IMR-90 (cell line): Measurements from ENCODE around the gene SLC6A11. TPM values are rescaled to one million over a fixed set of nuclear protein-coding genes. Genes with fewer than 3 reads are reported as not detected.

ENCODE experiments used
- ATAC-seq: fragments of 200-7000 bp; cut with Tn5 transposase; 2 replicates; pipeline ENCODE4 v1.9.1; 2020; ENCODE audit warnings: low read depth, mild to moderate bottlenecking, moderate library complexity
- BruUV-seq: library from RNA; stranded (reverse); fragments of 400-500 nt; replicated peaks from 2 replicates; lab custom pipeline; 2021; lab: Mats Ljungman, UMichigan
- CTCF ChIA-PET: fragments of 300-600 bp; formaldehyde crosslinking; extraction: SDS; loops from one replicate; lab custom pipeline; 2021; ENCODE audit warnings: antibody characterized with exemption; lab: Yijun Ruan, JAX
- POLR2A ChIA-PET: fragments of 300-600 bp; sonication (Branson Sonifier 250); formaldehyde crosslinking; loops from one replicate; lab custom pipeline; 2022; ENCODE audit warnings: antibody characterized with exemption; ENCODE audit not compliant: unreplicated experiment; lab: Charles Lee
- DNase-seq: peaks from one replicate; pipeline ENCODE4 v3.0.0; 2013
- H2AFZ ChIP-seq: replicated peaks from 2 replicates; pipeline ENCODE3; 2013; ENCODE audit warnings: low read length, mild to moderate bottlenecking; ENCODE audit not compliant: poor library complexity
- H2AK5ac ChIP-seq: 2 replicates; pipeline ENCODE4 v1.6.1; 2013; ENCODE audit warnings: low read depth, low read length, inconsistent platforms
- H2AK9ac ChIP-seq: replicated peaks from 2 replicates; pipeline ENCODE3; 2013; ENCODE audit warnings: mild to moderate bottlenecking, low read depth, low read length, moderate library complexity; ENCODE audit not compliant: poor library complexity
- H2BK120ac ChIP-seq: 2 replicates; pipeline ENCODE4 v1.6.1; 2013; ENCODE audit warnings: low read depth, low read length, inconsistent platforms
- H2BK15ac ChIP-seq: 3 replicates; pipeline ENCODE4 v1.6.1; 2013; ENCODE audit warnings: low read depth, low read length, inconsistent platforms
- H2BK20ac ChIP-seq: 2 replicates; pipeline ENCODE4 v1.6.1; 2013; ENCODE audit warnings: low read depth, mild to moderate bottlenecking, inconsistent platforms, low read length, moderate library complexity
- H2BK5ac ChIP-seq: 2 replicates; pipeline ENCODE4 v1.6.1; 2013; ENCODE audit warnings: mild to moderate bottlenecking, low read depth, low read length, inconsistent platforms; ENCODE audit not compliant: poor library complexity, severe bottlenecking
- H3K14ac ChIP-seq: replicated peaks from 2 replicates; pipeline ENCODE4 v1.6.1; 2013; ENCODE audit warnings: low read depth, low read length, inconsistent platforms
- H3K18ac ChIP-seq: 2 replicates; pipeline ENCODE4 v1.6.1; 2013; ENCODE audit warnings: low read depth, low read length, control low read depth
- H3K23ac ChIP-seq: 2 replicates; pipeline ENCODE4 v1.6.1; 2013; ENCODE audit warnings: low read depth, low read length, inconsistent platforms
- H3K27ac ChIP-seq: 2 replicates; pipeline ENCODE4 v1.5.1; 2013; ENCODE audit warnings: mild to moderate bottlenecking, control low read depth, low read length; ENCODE audit not compliant: insufficient read depth
- H3K27me3 ChIP-seq: 2 replicates; pipeline ENCODE4 v1.6.1; 2013; ENCODE audit warnings: low read length; ENCODE audit not compliant: control insufficient read depth, insufficient read depth
- H3K36me3 ChIP-seq: 2 replicates; pipeline ENCODE4 v1.6.1; 2013; ENCODE audit warnings: low read length, mixed read lengths; ENCODE audit not compliant: control insufficient read depth, insufficient read depth
- H3K4ac ChIP-seq: 2 replicates; pipeline ENCODE4 v1.6.1; 2013; ENCODE audit warnings: low read depth, low read length, inconsistent platforms
- H3K4me1 ChIP-seq: 2 replicates; pipeline ENCODE4 v1.6.1; 2013; ENCODE audit warnings: low read length, mixed read lengths; ENCODE audit not compliant: control insufficient read depth, insufficient read depth
- H3K4me2 ChIP-seq: 2 replicates; pipeline ENCODE4 v1.6.1; 2013; ENCODE audit warnings: low read depth, mild to moderate bottlenecking, control low read depth, low read length, moderate library complexity
- H3K4me3 ChIP-seq: 2 replicates; pipeline ENCODE4 v1.5.1; 2013; ENCODE audit warnings: low read depth, mild to moderate bottlenecking, control low read depth, low read length, moderate library complexity; ENCODE audit not compliant: insufficient read depth
- H3K56ac ChIP-seq: 2 replicates; pipeline ENCODE4 v1.6.1; 2013; ENCODE audit warnings: low read length, inconsistent platforms; ENCODE audit not compliant: insufficient read depth; ENCODE audit errors: extremely low read depth
- H3K79me1 ChIP-seq, 2 experiments: 2 replicates each; pipeline ENCODE4 v1.6.1; 2013; ENCODE audit warnings: low read length in 2 of 2, inconsistent platforms in 1 of 2, low read depth in 1 of 2
- H3K9ac ChIP-seq: 2 replicates; pipeline ENCODE4 v1.6.1; 2013; ENCODE audit warnings: low read depth, low read length, control low read depth
- H3K9me1 ChIP-seq: 2 replicates; pipeline ENCODE4 v1.6.1; 2013; ENCODE audit warnings: low read length, inconsistent platforms; ENCODE audit not compliant: insufficient read depth
- H3K9me3 ChIP-seq: 2 replicates; pipeline ENCODE4 v1.6.1; 2013; ENCODE audit warnings: low read length; ENCODE audit not compliant: control insufficient read depth, insufficient read depth
- H4K20me1 ChIP-seq: 2 replicates; pipeline ENCODE4 v1.6.1; 2013; ENCODE audit warnings: low read length, inconsistent platforms; ENCODE audit not compliant: insufficient read depth
- H4K5ac ChIP-seq: 2 replicates; pipeline ENCODE4 v1.6.1; 2013; ENCODE audit warnings: mild to moderate bottlenecking, low read depth, low read length, control low read depth
- H4K8ac ChIP-seq, 2 experiments: 2 replicates each; pipeline ENCODE4 v1.6.1; 2013; ENCODE audit warnings: low read depth in 2 of 2, low read length in 2 of 2, control low read depth in 1 of 2, inconsistent platforms in 1 of 2
- H4K91ac ChIP-seq: 2 replicates; pipeline ENCODE4 v1.6.1; 2013; ENCODE audit warnings: low read depth, low read length, inconsistent platforms; ENCODE audit not compliant: insufficient read depth
- BHLHE40 ChIP-seq: fragments of 150-350 bp; IDR thresholded peaks from 2 replicates; pipeline ENCODE4 v1.6.1; 2016; ENCODE audit warnings: mild to moderate bottlenecking, low read depth, low read length
- CEBPB ChIP-seq: IDR thresholded peaks from 2 replicates; pipeline ENCODE4 v1.6.1; 2012; ENCODE audit warnings: low read depth, low read length, improper control_type of control experiment
- CHD1 ChIP-seq: IDR thresholded peaks from 2 replicates; pipeline ENCODE4 v1.6.1; 2012; ENCODE audit warnings: low read depth, low read length, improper control_type of control experiment
- ELK1 ChIP-seq: fragments of 150-350 bp; IDR thresholded peaks from 2 replicates; pipeline ENCODE4 v1.6.1; 2016; ENCODE audit warnings: low read depth, mild to moderate bottlenecking, low read length, moderate library complexity, borderline replicate concordance
- FOS ChIP-seq: fragments of 150-350 bp; IDR thresholded peaks from 2 replicates; pipeline ENCODE4 v1.6.1; 2016; ENCODE audit warnings: low read depth, low read length
- MAFK ChIP-seq: IDR thresholded peaks from 2 replicates; pipeline ENCODE4 v1.6.1; 2012; ENCODE audit warnings: low read depth, low read length, improper control_type of control experiment
- MAZ ChIP-seq: IDR thresholded peaks from 2 replicates; pipeline ENCODE4 v1.6.1; 2012; ENCODE audit warnings: low read depth, mild to moderate bottlenecking, low read length, improper control_type of control experiment, moderate library complexity, borderline replicate concordance
- MXI1 ChIP-seq: IDR thresholded peaks from 2 replicates; pipeline ENCODE4 v1.6.1; 2012; ENCODE audit warnings: low read depth, mild to moderate bottlenecking, low read length, moderate library complexity, borderline replicate concordance
- NFE2L2 ChIP-seq: fragments of 150-350 bp; IDR thresholded peaks from 2 replicates; pipeline ENCODE4 v1.6.1; 2016; ENCODE audit warnings: low read depth, mild to moderate bottlenecking, low read length
- POLR2A ChIP-seq: IDR thresholded peaks from 2 replicates; pipeline ENCODE4 v1.6.1; 2012; ENCODE audit warnings: mild to moderate bottlenecking, low read depth, low read length
- RCOR1 ChIP-seq: IDR thresholded peaks from 2 replicates; pipeline ENCODE4 v1.6.1; 2012; ENCODE audit warnings: mild to moderate bottlenecking, low read length, improper control_type of control experiment; ENCODE audit not compliant: insufficient replicate concordance
- SMC3 ChIP-seq: fragments of 150-350 bp; IDR thresholded peaks from 2 replicates; pipeline ENCODE4 v1.6.1; 2016; ENCODE audit warnings: low read depth, mild to moderate bottlenecking, antibody characterized with exemption, low read length, moderate library complexity
- USF2 ChIP-seq: fragments of 150-350 bp; IDR thresholded peaks from 2 replicates; pipeline ENCODE4 v1.6.1; 2017; ENCODE audit warnings: mild to moderate bottlenecking, antibody characterized with exemption, low read length, low read depth
- WGBS, 2 experiments: methylation state at CpG; one replicate each; pipeline versions ENCODE4 v1.1.5 to v1.1.7; 2013; ENCODE audit warnings: missing lambda C conversion rate in 2 of 2; ENCODE audit not compliant: insufficient read length in 1 of 2; ENCODE audit errors: extremely low coverage in 2 of 2; 5-methylcytosine and 5-hydroxymethylcytosine counted together
- dilution Hi-C: fragments of 300-500 bp; cut with HindIII; formaldehyde crosslinking; loops from one replicate; pipeline ENCODE4 v1.14.3; 2018; ENCODE audit warnings: low sequenced_read_pairs; ENCODE audit not compliant: unreplicated experiment
- in situ Hi-C: fragments of 300-500 bp; cut with MboI; formaldehyde crosslinking; loops from 3 replicates; pipeline ENCODE4 v1.14.3; 2019; ENCODE audit warnings: low sequenced_read_pairs, inconsistent platforms, mixed read lengths
- intact Hi-C: fragments of 100-400 bp; cut with micrococcal nuclease; formaldehyde crosslinking; loops from 2 replicates; pipeline ENCODE4 v1.10.0; 2022
- polyA plus RNA-seq, 3 experiments: library from polyadenylated mRNA; depleted of rRNA; stranded (reverse); fragments of >200 nt; gene quantifications; 2 replicates each; pipeline ENCODE4 v1.2.3, GENCODE V29; 2012; ENCODE audit warnings: low replicate concordance in 1 of 3
- total RNA-seq: library from RNA; depleted of rRNA; stranded (reverse); fragments of >200 nt; gene quantifications from 2 replicates; pipeline ENCODE4 v1.2.3, GENCODE V29; 2012

The SLC6A11 gene
- total and polyA plus RNA-seq, 2 of the 4 experiments (the other 2 are of a cell fraction), result not detected

GRCh38 chr3:10816863-10817253 is 830 bp downstream of the SLC6A11 start:
- WGBS, 2 experiments, result no CpG with 5 or more reads among the region's 10 CpGs
- Histone ChIP-seq H3K27ac (no peak overlapping the region), H3K4me1 (no peaks in the 10 kb centered on the region), H2AFZ (no peak overlapping the region), H4K91ac (no peak overlapping the region), H4K20me1 (no peaks in the 10 kb centered on the region), H4K5ac (no peak overlapping the region), H2AK5ac (no peak overlapping the region), H2BK15ac (no peak overlapping the region), H2BK20ac (no peak overlapping the region), H2BK5ac (no peak overlapping the region), H3K18ac (no peak overlapping the region), H4K8ac (no peak overlapping the region), H3K9me3 (no peaks in the 10 kb centered on the region), H3K14ac (no peak overlapping the region), H2BK120ac (no peak overlapping the region), H2AK9ac (no peak overlapping the region), H3K4ac (no peak overlapping the region), H3K79me1 (no peaks in the 10 kb centered on the region), H3K4me2 (no peak overlapping the region), H3K56ac (no peak overlapping the region), H3K9ac (no peak overlapping the region), H3K36me3 (no peaks in the 10 kb centered on the region), H3K4me3 (no peak overlapping the region), H3K23ac (no peak overlapping the region), H3K9me1 (no peaks in the 10 kb centered on the region), H3K27me3 (peaks cover 11% of the 10 kb centered on the region)
- no TSS peak for BruUV-seq
- DNase-seq (no peak), ATAC-seq (no peak)
- CTCF ChIA-PET, result no interaction called here
- intact Hi-C loops, result no loop called here
- no peak for TF ChIP-seq ELK1
- no peak for TF ChIP-seq USF2
- TF ChIP-seq POLR2A, result no peak
- no peak for TF ChIP-seq MXI1
- no peak for TF ChIP-seq SMC3
- no peak for TF ChIP-seq BHLHE40
- no peak for TF ChIP-seq CHD1
- TF ChIP-seq NFE2L2, result no peak
- TF ChIP-seq MAZ, result no peak
- no peak for TF ChIP-seq FOS
- TF ChIP-seq MAFK, result no peak
- TF ChIP-seq CEBPB, result no peak
- no peak for TF ChIP-seq RCOR1
- in situ Hi-C loops, result no loop called here
- dilution Hi-C loops, result no loop called here
- POLR2A ChIA-PET, result no interaction called here
